Stimulated activated naive CD8-positive, alpha-beta T cell treated with anti-CD3 and anti-CD28 coated beads, Interleukin-15, Interleukin-2, amounts not matched to agents 100 ng/mL and 50 ng/mL, for 24 hours (primary cell): ENCODE data around the gene ZNF441.
A peak's percentile ranks its signal among the peaks of the same experiment; 100 is the strongest.

Source experiments
- H3K27ac Mint-ChIP-seq: one replicate; pipeline ENCODE4 v1.8.0; 2021; ENCODE audit warnings: mild to moderate bottlenecking, mixed read lengths
- H3K27me3 Mint-ChIP-seq: one replicate; pipeline ENCODE4 v1.8.0; 2021; ENCODE audit warnings: mixed read lengths
- H3K36me3 Mint-ChIP-seq: one replicate; pipeline ENCODE4 v1.8.0; 2021; ENCODE audit warnings: low read depth, mixed read lengths
- H3K4me1 Mint-ChIP-seq: one replicate; pipeline ENCODE4 v1.8.0; 2021; ENCODE audit warnings: low read depth, mixed read lengths
- H3K4me3 Mint-ChIP-seq: one replicate; pipeline ENCODE4 v1.8.0; 2021; ENCODE audit warnings: mild to moderate bottlenecking, mixed read lengths
- H3K9me3 Mint-ChIP-seq: one replicate; pipeline ENCODE4 v1.8.0; 2021; ENCODE audit warnings: mixed read lengths

ZNF441 gene

GRCh38 chr19:11766597-11767591, at the start of gene ZNF441:
Gene ZNF441 (plus strand): TSS chr19:11767000. CDS start chr19:11767194, 194 bp downstream.
- Mint-ChIP-seq H3K9me3 (peaks cover 28% of the 10 kb centered on the region), H3K27ac (peak within 1 kb of the TSS; percentile 93), H3K36me3 (peaks cover 25% of the 10 kb centered on the region), H3K27me3 (peaks cover 3% of the 10 kb centered on the region), H3K4me3 (peak within 1 kb of the TSS; percentile 94), H3K4me1 (peaks cover 20% of the 10 kb centered on the region)

GRCh38 chr19:11721681-11722080, 45.1 kb upstream of the ZNF441 start:
- Mint-ChIP-seq H3K4me3 (no peak overlapping the region), H3K27me3 (no peaks in the 10 kb centered on the region), H3K9me3 (peaks cover 45% of the 10 kb centered on the region), H3K4me1 (no peaks in the 10 kb centered on the region), H3K36me3 (peaks cover 62% of the 10 kb centered on the region), H3K27ac (no peak overlapping the region)

DNA sequence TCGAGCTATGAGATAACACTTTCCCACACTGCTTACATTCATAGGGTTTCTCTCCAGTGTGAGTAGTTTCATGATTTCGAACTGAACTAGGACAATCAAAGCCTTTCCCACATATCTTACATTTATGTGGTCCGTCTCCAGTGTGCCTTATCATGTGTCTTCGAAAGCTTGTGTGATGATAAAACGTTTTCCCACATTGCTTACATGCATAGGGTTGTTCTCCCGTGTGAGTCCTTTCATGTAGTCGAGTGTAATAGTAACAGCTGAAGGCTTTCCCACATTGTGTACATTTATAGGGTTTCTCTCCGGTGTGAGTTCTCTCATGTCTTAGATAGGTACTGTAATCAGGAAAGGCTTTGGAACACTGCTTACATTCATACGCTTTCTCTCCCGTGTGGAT, 44.4 kb upstream of the ZNF441 start:
- no peaks in the 10 kb centered on the region for H3K4me1 Mint-ChIP-seq
- H3K4me3 Mint-ChIP-seq = no peak overlapping the region
- peaks cover 66% of the 10 kb centered on the region for H3K36me3 Mint-ChIP-seq
- no peaks in the 10 kb centered on the region for H3K27me3 Mint-ChIP-seq
- H3K9me3 Mint-ChIP-seq = peaks cover 42% of the 10 kb centered on the region
- no peak overlapping the region for H3K27ac Mint-ChIP-seq

- Mint-ChIP-seq H3K4me1 (peaks cover 4% of the 10 kb centered on the region), H3K27me3 (no peaks in the 10 kb centered on the region), H3K27ac (no peak overlapping the region), H3K9me3 (peaks cover 14% of the 10 kb centered on the region), H3K36me3 (peaks cover 36% of the 10 kb centered on the region), H3K4me3 (no peak overlapping the region)
These were observed 37.2 kb upstream of the ZNF441 start for GRCh38 chr19:11729586-11729985.

- peaks cover 33% of the 10 kb centered on the region for H3K4me1 Mint-ChIP-seq
These were observed 31.4 kb upstream of the ZNF441 start for GRCh38 chr19:11735375-11735774.

DNA sequence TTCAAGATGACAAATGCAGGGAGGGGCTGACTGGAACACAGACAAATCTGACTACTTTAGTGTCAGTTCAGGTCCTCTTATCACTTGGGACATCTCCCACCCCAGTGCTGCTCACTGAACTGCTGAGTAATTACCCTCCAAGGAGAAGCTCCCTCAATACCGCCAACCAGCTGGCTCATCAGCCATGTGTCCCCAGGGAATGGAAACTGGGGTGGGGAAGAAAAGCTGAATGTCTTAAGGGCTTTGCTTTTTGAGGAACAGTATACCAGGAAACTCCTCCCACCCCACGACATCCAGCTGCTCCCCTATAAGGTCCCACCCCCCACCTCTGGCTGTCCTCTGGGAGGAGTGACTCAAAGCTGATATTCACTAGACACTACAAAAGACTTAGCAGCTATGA, 30.1 kb upstream of the ZNF441 start:
- no peaks in the 10 kb centered on the region for H3K9me3 Mint-ChIP-seq
- H3K27ac Mint-ChIP-seq = peak overlapping the region; percentile 41

More at GRCh38 chr19:11735375-11735774, 31.4 kb upstream of the ZNF441 start:
- Mint-ChIP-seq H3K27ac (no peak overlapping the region), H3K27me3 (no peaks in the 10 kb centered on the region), H3K4me3 (no peak overlapping the region), H3K36me3 (peaks cover 8% of the 10 kb centered on the region), H3K9me3 (peaks cover 4% of the 10 kb centered on the region)

DNA sequence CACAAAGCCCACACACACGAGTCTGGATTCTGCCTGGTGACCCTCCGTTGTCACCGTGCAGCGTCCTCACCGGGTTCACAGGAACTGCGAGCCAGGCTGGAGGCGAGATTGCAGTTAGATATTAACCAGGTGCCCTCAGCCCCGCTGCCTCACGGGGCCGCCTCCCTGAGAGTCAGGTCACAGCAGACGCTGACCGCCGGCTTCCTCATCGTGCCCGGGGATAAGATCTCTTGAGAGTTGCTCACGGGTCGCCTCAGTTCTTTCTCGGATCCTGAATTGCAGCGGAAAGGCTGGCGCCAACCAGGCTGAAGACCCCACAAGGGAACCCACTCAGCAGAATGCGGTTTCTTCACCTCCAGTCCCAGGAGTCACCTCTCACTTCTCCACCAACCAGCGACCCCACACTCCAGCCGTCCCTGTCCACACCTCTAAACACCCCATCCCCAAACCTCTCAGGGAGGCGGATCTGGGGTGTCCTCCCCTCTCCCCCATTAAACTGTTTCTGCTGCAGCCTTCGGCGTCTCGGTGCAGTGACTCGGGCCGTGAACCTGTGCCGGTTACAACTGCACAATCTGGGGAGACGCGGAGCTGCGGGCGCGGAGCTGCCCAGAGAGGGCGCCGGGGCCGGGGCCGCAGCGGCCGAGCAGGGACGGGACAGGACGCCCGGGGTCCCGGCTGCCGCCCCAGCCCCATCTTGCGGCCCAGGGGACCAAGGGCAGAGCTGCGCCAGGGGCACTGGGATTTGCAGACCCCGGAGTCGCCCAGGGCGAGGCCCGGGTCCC, 28.6 kb upstream of the ZNF441 start:
- Mint-ChIP-seq H3K4me1 (peaks cover 29% of the 10 kb centered on the region), H3K4me3 (peak overlapping the region; percentile 98), H3K9me3 (no peaks in the 10 kb centered on the region), H3K27ac (peak overlapping the region; percentile 87), H3K27me3 (peaks cover 5% of the 10 kb centered on the region), H3K36me3 (no peaks in the 10 kb centered on the region)

More for the DNA sequence above, 30.1 kb upstream of the ZNF441 start:
- Mint-ChIP-seq H3K4me1 (peaks cover 33% of the 10 kb centered on the region), H3K27me3 (no peaks in the 10 kb centered on the region), H3K36me3 (peaks cover 4% of the 10 kb centered on the region), H3K4me3 (peak overlapping the region; percentile 75)

GRCh38 chr19:11738746-11739620, 27.8 kb upstream of the ZNF441 start, which contains the start of gene ZNF823:
Gene ZNF823 (minus strand): TSS chr19:11738946. CDS start chr19:11738819, 127 bp downstream.
- H3K27ac Mint-ChIP-seq = peak within 1 kb of the TSS; percentile 87
- H3K36me3 Mint-ChIP-seq = no peaks in the 10 kb centered on the region
- peak within 1 kb of the TSS; percentile 98 for H3K4me3 Mint-ChIP-seq
- no peaks in the 10 kb centered on the region for H3K9me3 Mint-ChIP-seq
- peaks cover 5% of the 10 kb centered on the region for H3K27me3 Mint-ChIP-seq
- H3K4me1 Mint-ChIP-seq = peaks cover 29% of the 10 kb centered on the region

DNA sequence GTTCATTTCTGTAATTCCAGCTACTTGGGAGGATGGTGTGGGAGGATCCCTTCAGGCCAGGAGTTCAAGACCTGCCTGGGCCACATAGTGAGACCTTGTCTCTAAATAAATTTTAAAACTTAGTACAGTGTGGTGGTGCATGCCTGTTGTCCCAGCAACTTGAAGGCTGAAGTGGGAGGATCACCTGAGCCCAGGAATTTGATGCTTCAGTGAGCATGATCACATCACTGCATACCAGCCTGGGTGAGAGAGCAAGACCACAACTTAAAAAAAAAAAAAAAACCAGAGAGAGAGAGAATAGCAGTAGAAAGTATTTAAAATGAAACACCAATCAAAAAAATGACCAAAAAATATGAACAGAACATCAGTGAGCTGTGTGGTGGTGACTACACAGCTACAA, 20.9 kb upstream of the ZNF441 start:
- H3K27ac Mint-ChIP-seq = no peak overlapping the region
- no peak overlapping the region for H3K4me3 Mint-ChIP-seq
- peaks cover 35% of the 10 kb centered on the region for H3K9me3 Mint-ChIP-seq
- H3K27me3 Mint-ChIP-seq = peaks cover 16% of the 10 kb centered on the region
- H3K36me3 Mint-ChIP-seq = no peaks in the 10 kb centered on the region
- no peaks in the 10 kb centered on the region for H3K4me1 Mint-ChIP-seq

- H3K27me3 Mint-ChIP-seq = peaks cover 23% of the 10 kb centered on the region
- H3K27ac Mint-ChIP-seq = no peak overlapping the region
- no peaks in the 10 kb centered on the region for H3K4me1 Mint-ChIP-seq
- H3K36me3 Mint-ChIP-seq = no peaks in the 10 kb centered on the region
- H3K4me3 Mint-ChIP-seq = no peak overlapping the region
- peaks cover 39% of the 10 kb centered on the region for H3K9me3 Mint-ChIP-seq
These were observed 19.5 kb upstream of the ZNF441 start for GRCh38 chr19:11747277-11747676.

DNA sequence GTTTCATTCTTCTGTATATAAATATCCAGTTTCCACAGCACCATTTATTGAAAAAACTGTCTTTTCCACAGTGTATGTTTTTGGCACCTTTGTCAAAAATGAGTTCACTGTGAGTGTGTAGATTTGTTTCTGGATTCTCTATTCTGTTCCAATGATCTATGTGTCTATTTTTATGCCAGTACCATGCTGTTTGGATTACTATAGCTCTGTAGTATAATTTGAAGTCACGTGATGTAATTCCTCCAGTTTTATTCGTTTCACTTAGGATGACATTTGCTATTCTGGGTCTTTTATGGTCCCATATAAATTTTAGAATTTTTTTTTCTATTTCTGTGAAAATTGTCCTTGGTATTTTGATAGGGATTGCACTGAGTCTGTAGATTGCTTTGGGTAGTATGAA, 17.0 kb upstream of the ZNF441 start:
- peaks cover 28% of the 10 kb centered on the region for H3K27me3 Mint-ChIP-seq
- no peaks in the 10 kb centered on the region for H3K4me1 Mint-ChIP-seq

DNA sequence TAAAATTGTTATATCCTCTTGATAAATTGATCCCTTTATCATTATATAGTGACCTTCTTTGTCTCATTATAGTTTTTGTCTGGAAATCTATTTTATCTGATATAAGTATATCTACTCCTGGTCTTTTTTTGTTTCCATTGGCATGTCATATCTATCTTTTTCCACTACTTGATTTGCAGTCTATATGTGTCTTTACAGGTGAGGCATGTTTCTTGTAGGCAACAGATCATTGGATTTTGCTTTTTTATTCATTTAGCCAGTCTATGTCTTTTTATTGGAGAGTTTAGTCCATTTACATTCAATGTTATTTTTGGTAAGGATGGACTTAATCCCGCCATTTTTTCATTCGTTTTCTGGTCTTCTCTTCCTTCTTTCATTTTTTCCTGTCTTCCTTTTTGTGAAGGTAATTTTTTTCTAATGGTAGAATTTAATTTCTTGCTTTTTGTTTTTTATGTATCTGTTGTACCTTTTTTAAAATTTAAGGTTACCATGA, 14.5 kb upstream of the ZNF441 start:
- H3K36me3 Mint-ChIP-seq = peaks cover 5% of the 10 kb centered on the region
- H3K4me3 Mint-ChIP-seq = no peak overlapping the region
- peaks cover 40% of the 10 kb centered on the region for H3K9me3 Mint-ChIP-seq
- peaks cover 31% of the 10 kb centered on the region for H3K27me3 Mint-ChIP-seq
- no peak overlapping the region for H3K27ac Mint-ChIP-seq
- no peaks in the 10 kb centered on the region for H3K4me1 Mint-ChIP-seq

More for the DNA sequence above, 17.0 kb upstream of the ZNF441 start:
- Mint-ChIP-seq H3K4me3 (no peak overlapping the region), H3K9me3 (peaks cover 39% of the 10 kb centered on the region), H3K36me3 (no peaks in the 10 kb centered on the region), H3K27ac (no peak overlapping the region)

DNA sequence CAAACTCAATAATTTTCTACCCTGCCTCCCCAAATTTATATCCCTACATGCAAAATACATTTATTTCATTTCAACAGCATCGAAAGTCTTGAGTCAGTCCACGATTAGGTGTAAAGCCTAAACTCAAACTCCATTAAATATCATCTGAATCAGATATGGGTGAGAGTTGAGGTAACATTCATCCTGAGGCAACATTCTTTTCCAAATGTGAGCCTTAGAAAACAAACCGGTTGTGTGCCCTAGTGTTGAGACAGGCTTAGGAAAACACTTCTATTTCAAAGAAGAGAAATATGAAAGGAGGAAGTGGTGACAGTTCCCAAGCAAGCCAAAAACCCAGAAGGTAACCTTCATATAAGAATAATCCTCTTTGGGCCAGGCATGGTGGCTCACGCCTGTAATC, 12.1 kb upstream of the ZNF441 start:
- peaks cover 27% of the 10 kb centered on the region for H3K9me3 Mint-ChIP-seq
- no peak overlapping the region for H3K4me3 Mint-ChIP-seq
- no peaks in the 10 kb centered on the region for H3K4me1 Mint-ChIP-seq
- H3K27me3 Mint-ChIP-seq = peaks cover 22% of the 10 kb centered on the region
- H3K27ac Mint-ChIP-seq = no peak overlapping the region
- peaks cover 8% of the 10 kb centered on the region for H3K36me3 Mint-ChIP-seq

DNA sequence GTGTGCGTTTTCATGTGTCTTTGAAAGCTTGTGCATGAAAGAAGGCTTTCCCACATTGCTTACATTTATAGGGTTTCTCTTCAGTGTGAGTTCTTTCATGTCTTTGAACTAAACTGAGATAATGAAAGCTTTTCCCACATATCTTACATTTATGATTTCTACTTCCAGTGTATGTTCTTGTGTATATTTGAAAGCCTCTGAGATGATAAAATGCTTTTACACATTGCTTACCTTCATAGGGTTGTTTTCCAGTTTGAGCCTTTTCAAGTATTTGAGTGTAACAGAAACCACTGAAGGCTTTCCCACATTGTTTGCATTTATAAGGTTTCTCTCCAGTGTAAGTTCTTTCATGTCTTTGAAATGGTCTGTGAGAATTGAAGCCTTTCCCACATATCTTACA, 9.8 kb upstream of the ZNF441 start:
- Mint-ChIP-seq H3K27ac (no peak overlapping the region), H3K27me3 (peaks cover 18% of the 10 kb centered on the region), H3K4me1 (no peaks in the 10 kb centered on the region), H3K36me3 (peaks cover 8% of the 10 kb centered on the region), H3K9me3 (peaks cover 17% of the 10 kb centered on the region), H3K4me3 (no peak overlapping the region)
